Inflammatory macrophage (primary cell): ENCODE measurements around the gene VDR.

Experiments used
- DNase-seq, 2 donors: peaks; one replicate each; pipeline ENCODE4 v3.0.0-alpha.2; 2020 to 2022

The VDR gene

DNA sequence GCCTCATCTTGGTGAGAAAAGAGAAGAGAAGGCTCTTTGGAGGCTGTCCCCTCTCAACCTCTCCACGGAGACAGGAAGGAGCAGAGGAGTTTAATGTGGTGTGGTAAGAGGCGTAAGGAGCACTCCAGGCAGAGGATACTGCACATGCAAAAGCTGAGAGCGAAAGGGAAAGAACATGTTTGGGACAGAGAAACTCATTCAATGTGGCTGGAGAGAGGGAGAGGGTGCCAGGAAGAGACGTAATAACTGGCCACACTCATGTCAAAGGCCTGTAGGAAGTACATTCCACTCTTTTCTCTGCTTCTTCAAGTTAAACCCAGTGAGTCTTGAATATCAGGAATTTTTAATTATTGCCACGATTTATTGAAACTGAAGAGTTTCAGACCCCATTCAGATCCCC lies 12.0 kb downstream of the VDR start:
- DNase-seq, result no peak

- DNase-seq, result peak; percentile 65 to 74
Measured at GRCh38 chr12:47891356-47891755, 13.4 kb downstream of the VDR start.

DNA sequence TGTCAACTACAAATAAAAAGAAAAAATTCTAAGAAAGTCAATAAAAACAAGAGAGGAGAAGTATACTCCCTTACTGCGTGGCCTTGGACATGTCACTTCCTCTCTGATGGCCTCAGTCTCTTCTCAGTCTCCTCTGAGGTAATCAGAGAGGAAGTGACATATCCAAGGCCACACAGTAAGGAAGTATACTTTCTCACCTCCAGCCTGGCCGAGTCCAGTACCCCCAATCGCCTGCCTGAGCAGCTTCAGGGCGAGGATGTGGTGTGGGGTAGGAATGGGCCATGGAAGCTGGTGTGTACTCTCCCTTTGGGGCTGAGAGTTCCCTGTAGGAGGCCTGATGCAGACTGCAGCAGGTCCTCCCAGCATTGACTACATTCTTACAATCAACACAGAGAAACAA lies 15.8 kb downstream of the VDR start:
- peak; percentile 80 to 85 for DNase-seq

DNA sequence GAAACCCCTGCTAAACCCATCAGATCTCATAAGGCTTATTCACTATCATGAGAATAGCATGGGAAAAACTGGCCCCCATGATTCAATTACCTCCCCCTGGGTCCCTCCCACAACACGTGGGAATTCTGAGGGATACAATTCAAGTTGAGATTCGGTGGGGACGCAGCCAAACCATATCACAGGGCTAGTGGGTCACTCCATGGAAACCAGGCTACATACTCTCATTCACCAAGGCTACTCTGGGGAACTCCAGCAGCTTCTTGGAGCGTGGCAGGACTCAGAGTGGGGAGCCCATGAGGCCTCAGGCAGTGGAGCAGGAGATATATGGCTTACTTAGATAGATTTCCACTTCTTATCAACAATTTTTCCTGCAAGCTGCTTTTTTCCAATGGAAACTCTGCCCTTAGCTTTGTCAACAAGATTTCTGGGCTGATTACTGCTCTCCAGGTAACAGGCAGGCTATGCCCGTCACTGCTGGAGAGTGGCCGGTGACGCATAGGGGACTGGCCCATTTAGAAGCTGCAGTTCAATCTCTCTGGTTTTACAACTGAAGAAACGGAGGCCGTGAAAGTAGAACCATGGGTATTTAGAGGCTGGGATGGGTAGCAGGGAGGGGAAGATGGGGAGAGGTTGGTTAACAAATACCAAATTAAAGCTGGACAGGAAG lies 16.5 kb downstream of the VDR start:
- no peak for DNase-seq

GRCh38 chr12:47887529-47887928 lies 17.3 kb downstream of the VDR start:
- no peak for DNase-seq

GRCh38 chr12:47886510-47887240 lies 18.1 kb downstream of the VDR start:
- no peak for DNase-seq

GRCh38 chr12:47885566-47885965 lies 19.2 kb downstream of the VDR start:
- DNase-seq, result no peak

DNA sequence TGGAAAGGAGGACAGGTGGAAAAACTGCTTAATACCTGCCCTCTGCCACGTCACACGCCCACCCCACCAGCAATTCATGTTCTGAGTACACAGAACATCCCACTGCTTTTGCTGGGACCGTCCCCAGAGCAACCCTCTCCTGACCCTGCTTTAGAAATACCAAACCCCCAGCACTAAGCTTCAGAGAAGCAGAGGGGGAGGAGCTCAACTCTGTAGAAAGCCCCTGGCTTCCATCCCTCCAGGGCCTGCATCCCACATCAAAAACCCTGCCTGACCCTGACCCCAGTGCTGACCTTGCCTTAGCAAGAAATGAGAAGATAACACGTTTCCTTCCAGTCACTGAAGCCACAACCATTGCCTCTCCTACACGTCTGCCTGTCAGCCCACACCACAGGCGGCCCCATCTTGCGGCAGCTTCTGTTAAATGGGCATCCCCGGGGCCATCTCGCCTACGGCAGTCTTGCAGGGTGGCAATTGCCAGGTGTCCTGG lies 19.7 kb downstream of the VDR start:
- peak; percentile 33 to 73 for DNase-seq

DNA sequence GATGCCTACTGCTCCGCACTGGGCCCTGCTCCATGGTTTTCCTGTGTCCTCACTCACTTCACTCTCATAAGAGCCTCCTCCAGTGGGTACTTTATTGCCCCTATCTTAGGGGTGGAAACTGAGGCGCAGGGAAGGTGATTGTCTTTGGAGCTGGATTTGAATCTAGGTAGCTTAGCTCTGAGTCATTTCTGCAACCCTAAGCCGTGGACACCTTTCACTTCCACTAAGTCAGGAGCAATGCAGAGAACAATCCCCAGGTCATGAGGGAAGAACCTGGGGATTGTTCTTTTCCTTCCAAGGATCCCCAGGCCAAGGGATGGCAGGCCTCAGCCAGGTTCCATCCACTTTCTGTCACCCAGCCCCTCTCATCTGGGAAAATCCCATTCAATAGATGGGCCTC lies 20.3 kb downstream of the VDR start:
- DNase-seq, result no peak

GRCh38 chr12:47883663-47884195 lies 21.1 kb downstream of the VDR start:
- no peak for DNase-seq

DNA sequence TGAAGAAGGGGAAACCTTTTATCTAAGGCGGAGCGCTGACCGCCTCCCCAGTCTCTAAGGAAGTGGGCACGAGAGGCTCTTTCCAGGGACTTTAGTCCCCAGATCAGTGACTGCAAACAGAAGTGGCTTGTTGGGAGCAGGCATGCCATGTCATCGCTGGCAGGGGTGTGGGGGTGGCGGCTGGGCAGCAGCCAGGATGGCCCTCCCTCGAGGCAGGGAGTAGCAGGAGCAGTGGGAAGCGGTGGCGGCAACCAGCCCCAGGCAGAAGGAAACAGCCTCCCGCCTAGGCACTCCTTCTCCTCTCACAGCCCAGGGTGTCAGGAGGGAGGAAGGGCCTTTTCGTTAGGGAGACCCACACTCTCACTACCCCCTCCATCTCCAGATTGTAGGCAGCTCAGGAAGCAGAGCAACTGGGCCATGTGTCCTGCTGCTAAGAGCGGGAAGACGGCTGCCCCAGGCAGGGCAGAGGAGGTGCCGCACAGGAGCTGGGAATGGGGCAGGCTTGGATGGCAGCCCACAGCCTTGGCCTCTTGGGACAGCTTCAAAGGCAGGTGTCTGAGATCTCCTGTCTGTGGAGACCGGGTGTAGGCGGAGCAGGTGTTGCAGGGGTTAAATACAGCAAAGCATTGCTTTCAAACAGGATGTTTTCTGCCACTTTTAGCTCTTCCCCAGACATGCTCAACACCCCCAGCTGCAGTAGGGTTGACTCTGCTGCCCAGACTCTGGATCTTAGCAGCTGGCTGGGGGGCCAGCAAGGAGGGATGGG lies 21.8 kb downstream of the VDR start:
- peak; percentile 86 to 94 for DNase-seq

DNA sequence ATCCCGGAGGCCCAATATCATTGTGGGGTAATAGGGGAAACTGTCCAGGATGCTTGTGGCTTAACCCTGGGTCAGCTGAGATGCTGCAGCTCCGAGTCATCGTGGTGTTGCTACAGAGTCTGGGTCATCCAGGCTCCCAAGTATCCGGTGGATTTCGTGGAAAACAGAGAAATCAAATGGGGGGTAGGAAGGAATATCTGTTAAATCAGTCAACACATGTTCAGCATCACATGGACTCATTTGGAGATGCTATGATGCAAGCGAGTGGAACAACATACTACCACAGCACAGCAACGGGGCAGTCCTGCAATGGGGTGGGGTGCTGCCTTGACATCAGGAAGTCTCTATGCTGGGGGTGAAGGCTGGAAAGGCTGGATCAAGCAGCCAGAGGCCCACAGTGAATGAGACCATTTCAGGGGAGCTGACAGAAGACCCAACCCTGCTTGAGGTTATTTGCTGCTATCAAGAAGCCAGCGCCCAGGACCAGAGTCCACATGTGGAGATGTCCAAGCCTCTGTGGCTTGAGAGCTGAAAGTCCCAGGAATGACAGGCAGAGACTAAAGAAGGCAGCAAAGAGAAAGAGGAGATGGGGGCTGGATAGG lies 22.9 kb downstream of the VDR start:
- peak; percentile 96 to 98 for DNase-seq

DNA sequence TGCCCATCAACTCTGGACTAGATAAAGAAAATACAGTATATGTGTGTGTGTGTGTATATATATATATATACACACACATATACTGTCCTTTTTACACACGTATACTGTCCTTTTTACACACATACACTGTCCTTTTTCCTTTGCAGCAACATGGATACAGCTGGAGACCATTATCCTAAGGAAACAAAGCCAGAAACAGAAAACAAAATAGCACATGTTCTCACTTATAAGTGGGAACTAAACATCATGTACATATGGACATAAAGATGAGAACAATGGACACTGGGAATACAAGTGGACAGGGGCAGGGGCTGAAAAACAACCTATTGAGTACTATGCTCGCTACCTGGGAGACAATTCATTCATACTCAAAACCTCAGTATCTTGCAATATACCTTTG lies 23.7 kb downstream of the VDR start:
- DNase-seq, result no peak

DNA sequence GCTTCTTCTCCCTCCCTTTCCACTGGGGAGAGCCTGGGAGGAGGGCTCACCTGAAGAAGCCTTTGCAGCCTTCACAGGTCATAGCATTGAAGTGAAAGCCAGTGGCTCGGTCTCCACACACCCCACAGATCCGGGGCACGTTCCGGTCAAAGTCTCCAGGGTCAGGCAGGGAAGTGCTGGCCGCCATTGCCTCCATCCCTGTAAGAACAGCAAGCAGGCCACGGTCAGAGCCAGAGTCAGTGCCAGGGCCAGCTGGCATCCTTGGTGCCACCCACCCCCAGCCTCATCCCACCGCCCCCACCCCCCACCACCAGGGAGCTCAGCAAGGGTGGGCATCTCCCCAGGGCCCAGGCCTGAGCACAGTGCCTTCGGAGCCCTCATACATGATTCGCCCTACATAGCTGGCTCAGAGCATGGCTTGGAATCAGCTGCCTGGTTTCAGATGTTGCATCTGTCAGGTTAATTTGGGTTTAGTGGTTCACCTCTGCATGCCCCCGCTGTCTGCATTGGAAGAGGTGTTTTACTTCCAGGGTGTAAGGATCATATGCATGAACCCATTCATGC lies 25.8 kb downstream of the VDR start:
- DNase-seq, result no peak

- no peak for DNase-seq
Measured at GRCh38 chr12:47878293-47878917, 26.4 kb downstream of the VDR start.

DNA sequence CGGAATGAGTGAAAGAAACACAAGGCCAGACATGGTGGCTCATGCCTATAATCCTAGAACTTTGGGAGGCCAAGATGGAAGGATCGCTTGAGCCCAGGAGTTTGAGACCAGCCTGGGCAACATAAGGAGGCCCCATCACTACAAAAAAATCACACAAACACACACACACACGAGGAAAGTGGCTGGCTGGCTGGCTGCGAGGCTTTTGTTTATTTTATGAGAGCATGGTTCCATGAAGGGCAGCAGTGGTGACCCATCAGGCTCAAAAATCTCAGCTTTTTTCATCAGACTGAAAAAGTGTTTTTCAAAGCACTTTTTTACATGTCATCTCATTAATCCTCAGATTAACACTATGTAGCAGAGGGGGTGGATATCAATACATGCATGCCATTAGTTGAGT lies 27.7 kb downstream of the VDR start:
- no peak for DNase-seq

DNA sequence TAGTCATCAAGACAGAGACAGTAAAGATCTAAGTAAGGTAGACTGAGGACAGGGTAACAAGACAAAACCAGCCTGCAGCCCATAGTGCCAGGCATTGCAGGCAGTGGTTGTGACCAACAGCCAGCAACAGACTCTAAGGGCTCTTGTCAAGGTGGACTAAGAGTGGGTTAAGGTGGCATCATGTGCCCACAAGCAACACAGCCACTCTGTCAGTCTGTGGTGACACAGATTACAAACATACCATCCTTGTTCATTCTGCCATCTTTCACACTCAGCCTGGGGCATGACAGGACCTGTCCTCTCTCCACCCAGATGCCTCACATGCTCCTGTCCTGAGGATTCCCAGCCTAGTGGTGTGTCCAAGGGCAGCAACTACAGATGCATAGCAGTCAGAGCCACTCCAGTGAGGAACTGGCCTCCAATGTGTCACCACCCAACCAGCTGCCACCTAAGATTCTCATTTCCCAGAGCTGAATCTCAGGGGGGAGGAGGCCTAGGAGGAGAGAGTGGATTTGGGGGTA lies 28.3 kb downstream of the VDR start:
- no peak for DNase-seq

- no peak for DNase-seq
Measured at GRCh38 chr12:47875746-47876439, 28.9 kb downstream of the VDR start.

- no peak for DNase-seq
Measured at GRCh38 chr12:47874316-47874715, 30.5 kb downstream of the VDR start.

DNA sequence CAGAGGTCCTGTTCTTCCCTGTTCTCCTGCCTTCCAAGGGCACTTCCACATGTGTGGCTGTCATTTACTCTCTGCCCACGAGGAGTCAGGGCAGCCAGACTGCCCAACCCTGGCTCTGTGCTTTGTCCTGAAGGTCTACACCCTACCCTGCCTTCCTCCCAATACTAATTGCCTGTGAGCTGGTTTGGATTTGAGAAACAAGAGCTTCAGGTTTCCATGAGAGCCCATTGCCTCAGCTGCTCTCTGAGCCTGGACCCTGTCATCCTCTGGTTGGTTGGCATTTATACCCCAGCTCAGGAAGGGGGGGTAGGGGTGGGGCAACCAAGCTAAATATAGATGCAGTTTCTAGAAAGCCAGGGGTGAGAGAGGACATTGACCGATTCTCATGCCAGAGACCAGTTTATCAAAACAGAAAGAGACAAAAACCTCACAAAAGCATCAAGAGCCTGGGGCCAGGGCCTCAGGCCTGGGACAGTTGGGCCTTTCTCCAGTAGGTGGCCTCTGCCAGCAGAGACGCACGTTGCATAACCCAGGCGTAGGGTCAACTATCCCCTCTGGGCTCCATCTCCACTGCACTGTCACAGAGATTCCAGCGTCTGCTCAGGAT lies 34.5 kb downstream of the VDR start:
- peak; percentile 53 to 58 for DNase-seq
